Measurements from ENCODE around the gene THBS4.

THBS4 gene

GRCh38 chr5:80039650-80040049 lies 4.5 kb downstream of the THBS4 start:
- Histone ChIP-seq H3K79me2 (ENCODE audit: control insufficient read depth, low read length) (no peaks in the 10 kb centered on the region), H3K9me2 (replicated peaks; ENCODE audit: control insufficient read depth, low read length) (no peaks in the 10 kb centered on the region), H4K20me1 (ENCODE audit: control insufficient read depth, insufficient read depth, low read depth, low read length) (no peaks in the 10 kb centered on the region), H3K4me3 (ENCODE audit: low read length) (no peak overlapping the region), H3K4me2 (ENCODE audit: low read length) (no peak overlapping the region), H3K27me3 (ENCODE audit: control insufficient read depth, low read length) (no peaks in the 10 kb centered on the region), H3K36me3 (ENCODE audit: control insufficient read depth, low read length) (no peaks in the 10 kb centered on the region), H3K9me3 (ENCODE audit: control insufficient read depth, insufficient read depth, low read length) (no peaks in the 10 kb centered on the region), H3K27ac (ENCODE audit: low read depth, low read length) (no peak overlapping the region), H3K4me1 (ENCODE audit: control insufficient read depth, low read length) (peaks cover 13% of the 10 kb centered on the region), H3F3A (ENCODE audit: control insufficient read depth, insufficient read depth) (no peaks in the 10 kb centered on the region)
- TF ChIP-seq EZH2phosphoT487 (IDR thresholded peaks at IDR 0.05; ENCODE audit: borderline replicate concordance, low read length), result no peak
- no peak for TF ChIP-seq CTCF (IDR thresholded peaks at IDR 0.05; ENCODE audit: low read depth, low read length, poor library complexity, severe bottlenecking)

- H3K9me3 ChIP-seq (ENCODE audit: control insufficient read depth, insufficient read depth, low read length), result no peaks in the 10 kb centered on the region
These were observed 6.4 kb downstream of the THBS4 start for GRCh38 chr5:80041527-80041926.

GRCh38 chr5:80042330-80042729 lies 7.2 kb downstream of the THBS4 start:
- Histone ChIP-seq H3K79me2 (ENCODE audit: control insufficient read depth, low read length) (no peaks in the 10 kb centered on the region), H3K36me3 (ENCODE audit: control insufficient read depth, low read length) (no peaks in the 10 kb centered on the region), H3K27ac (ENCODE audit: low read depth, low read length) (no peak overlapping the region), H3K9me2 (replicated peaks; ENCODE audit: control insufficient read depth, low read length) (no peaks in the 10 kb centered on the region), H3K27me3 (ENCODE audit: control insufficient read depth, low read length) (no peaks in the 10 kb centered on the region), H3K4me3 (ENCODE audit: low read length) (no peak overlapping the region), H3F3A (ENCODE audit: control insufficient read depth, insufficient read depth) (no peaks in the 10 kb centered on the region), H3K4me1 (ENCODE audit: control insufficient read depth, low read length) (peaks cover 5% of the 10 kb centered on the region), H4K20me1 (ENCODE audit: control insufficient read depth, insufficient read depth, low read depth, low read length) (no peaks in the 10 kb centered on the region), H3K9me3 (ENCODE audit: control insufficient read depth, insufficient read depth, low read length) (no peaks in the 10 kb centered on the region), H3K4me2 (ENCODE audit: low read length) (no peak overlapping the region)
- TF ChIP-seq CTCF (IDR thresholded peaks at IDR 0.05; ENCODE audit: low read depth, low read length, poor library complexity, severe bottlenecking) (no peak), EZH2phosphoT487 (IDR thresholded peaks at IDR 0.05; ENCODE audit: borderline replicate concordance, low read length) (no peak)

More at GRCh38 chr5:80041527-80041926, 6.4 kb downstream of the THBS4 start:
- no peak for TF ChIP-seq EZH2phosphoT487 (IDR thresholded peaks at IDR 0.05; ENCODE audit: borderline replicate concordance, low read length)
- no peak for TF ChIP-seq CTCF (IDR thresholded peaks at IDR 0.05; ENCODE audit: low read depth, low read length, poor library complexity, severe bottlenecking)
- peaks cover 13% of the 10 kb centered on the region for H3K4me1 ChIP-seq (ENCODE audit: control insufficient read depth, low read length)
- no peak overlapping the region for H3K4me3 ChIP-seq (ENCODE audit: low read length)
- no peaks in the 10 kb centered on the region for H3F3A ChIP-seq (ENCODE audit: control insufficient read depth, insufficient read depth)
- no peaks in the 10 kb centered on the region for H3K9me2 ChIP-seq (replicated peaks; ENCODE audit: control insufficient read depth, low read length)
- H4K20me1 ChIP-seq (ENCODE audit: control insufficient read depth, insufficient read depth, low read depth, low read length), result no peaks in the 10 kb centered on the region
- H3K4me2 ChIP-seq (ENCODE audit: low read length), result no peak overlapping the region
- no peaks in the 10 kb centered on the region for H3K79me2 ChIP-seq (ENCODE audit: control insufficient read depth, low read length)
- H3K27me3 ChIP-seq (ENCODE audit: control insufficient read depth, low read length), result no peaks in the 10 kb centered on the region
- H3K27ac ChIP-seq (ENCODE audit: low read depth, low read length), result no peak overlapping the region
- H3K36me3 ChIP-seq (ENCODE audit: control insufficient read depth, low read length), result no peaks in the 10 kb centered on the region

GRCh38 chr5:80043187-80043586 lies 8.0 kb downstream of the THBS4 start:
- Histone ChIP-seq H3K4me2 (ENCODE audit: low read length) (no peak overlapping the region), H3K9me2 (replicated peaks; ENCODE audit: control insufficient read depth, low read length) (no peaks in the 10 kb centered on the region), H3K9me3 (ENCODE audit: control insufficient read depth, insufficient read depth, low read length) (no peaks in the 10 kb centered on the region), H3K79me2 (ENCODE audit: control insufficient read depth, low read length) (no peaks in the 10 kb centered on the region), H3K27me3 (ENCODE audit: control insufficient read depth, low read length) (no peaks in the 10 kb centered on the region), H3K36me3 (ENCODE audit: control insufficient read depth, low read length) (no peaks in the 10 kb centered on the region), H4K20me1 (ENCODE audit: control insufficient read depth, insufficient read depth, low read depth, low read length) (no peaks in the 10 kb centered on the region), H3K4me3 (ENCODE audit: low read length) (no peak overlapping the region), H3F3A (ENCODE audit: control insufficient read depth, insufficient read depth) (no peaks in the 10 kb centered on the region), H3K27ac (ENCODE audit: low read depth, low read length) (no peak overlapping the region), H3K4me1 (ENCODE audit: control insufficient read depth, low read length) (no peaks in the 10 kb centered on the region)
- no peak for TF ChIP-seq EZH2phosphoT487 (IDR thresholded peaks at IDR 0.05; ENCODE audit: borderline replicate concordance, low read length)
- TF ChIP-seq CTCF (IDR thresholded peaks at IDR 0.05; ENCODE audit: low read depth, low read length, poor library complexity, severe bottlenecking), result no peak
